GM21717 (cell line): ENCODE results near the gene AGO1.
"Not testable (repeated sequence)": the region's sequence is repeated elsewhere in the genome, so short reads cannot be mapped to it uniquely, and the experiment has no call there.

Source experiments
- ATAC-seq: cut with Tn5 transposase; IDR thresholded peaks from one replicate; pipeline ENCODE4 v1.9.1; 2021; ENCODE audit warnings: mild to moderate bottlenecking, moderate library complexity; ENCODE audit not compliant: unreplicated experiment

Gene AGO1

DNA sequence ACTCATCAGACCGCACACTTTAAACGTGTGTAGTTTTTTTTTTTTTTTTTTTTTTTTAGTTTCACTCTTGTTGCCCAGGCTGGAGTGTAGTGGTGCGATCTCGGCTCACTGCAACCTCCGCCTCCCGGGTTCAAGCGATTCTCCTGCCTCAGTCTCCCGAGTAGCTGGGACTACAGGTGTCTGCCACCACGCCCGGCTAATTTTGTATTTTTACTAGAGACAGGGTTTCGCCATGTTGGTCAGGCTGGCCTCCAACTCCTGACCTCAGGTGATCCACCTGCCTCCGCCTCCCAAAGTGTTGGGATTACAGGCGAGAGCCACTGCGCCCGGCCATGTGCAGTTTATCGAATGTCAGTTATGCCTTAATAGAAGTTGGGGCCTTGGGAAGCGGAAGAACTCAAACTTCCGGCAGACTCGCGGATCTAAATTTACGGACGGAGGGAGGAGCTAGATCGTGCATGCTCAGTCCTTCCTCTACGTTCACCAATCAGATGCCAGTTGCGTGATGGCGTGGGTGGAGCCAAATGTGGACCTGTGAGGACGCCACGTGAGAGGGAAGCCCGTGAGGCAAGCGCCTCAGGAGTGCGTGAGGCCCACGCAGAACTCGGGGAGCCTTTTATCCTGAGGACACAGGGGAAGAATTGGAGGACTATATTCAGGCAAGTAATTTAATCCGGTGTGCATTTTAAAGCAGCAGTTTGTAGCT, 13.6 kb upstream of the AGO1 start:
- ATAC-seq, result not testable (repeated sequence)

GRCh38 chr1:35870651-35871309, 12.2 kb upstream of the AGO1 start:
- ATAC-seq, result no peak

GRCh38 chr1:35873243-35873750, 9.7 kb upstream of the AGO1 start:
- no peak for ATAC-seq

DNA sequence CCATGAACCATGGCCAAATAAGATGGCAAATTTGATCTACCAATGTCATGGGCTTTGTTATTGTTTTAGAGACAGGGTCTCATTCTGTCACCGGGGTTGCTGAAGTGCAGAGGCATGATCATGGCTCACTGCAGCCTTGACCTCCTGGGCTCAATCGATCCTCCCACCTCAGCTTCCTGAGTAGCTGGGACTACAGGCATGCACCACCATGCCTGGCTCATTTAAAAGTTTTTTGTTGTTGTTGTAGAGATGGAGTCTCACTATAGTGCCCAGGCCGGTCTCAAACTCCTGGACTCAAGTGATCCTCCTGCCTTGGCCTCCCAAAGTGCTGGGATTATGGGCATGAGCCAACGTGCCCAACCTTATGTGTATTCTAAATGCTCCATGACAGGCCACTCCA, 8.9 kb upstream of the AGO1 start:
- not testable (repeated sequence) for ATAC-seq

DNA sequence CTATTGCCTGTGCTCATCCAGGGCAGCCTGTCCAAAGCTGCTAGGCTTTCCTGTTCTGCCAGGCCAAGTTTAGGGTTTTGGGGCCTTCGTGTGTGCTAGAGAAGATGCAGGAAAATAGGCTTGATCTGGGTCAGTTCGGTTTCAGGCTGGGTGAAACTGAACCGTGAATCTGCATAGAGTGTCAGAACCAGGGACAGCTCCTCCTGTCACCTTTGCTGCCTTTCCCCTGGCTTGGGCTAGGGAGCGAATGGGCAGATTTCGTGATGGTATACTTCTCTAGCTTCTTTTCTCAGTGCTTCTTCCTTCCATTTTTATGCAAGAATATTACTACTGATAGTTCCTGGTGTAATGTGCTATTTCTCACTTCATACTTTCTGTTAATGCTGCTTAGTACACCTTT, 6.0 kb upstream of the AGO1 start:
- ATAC-seq, result no peak

DNA sequence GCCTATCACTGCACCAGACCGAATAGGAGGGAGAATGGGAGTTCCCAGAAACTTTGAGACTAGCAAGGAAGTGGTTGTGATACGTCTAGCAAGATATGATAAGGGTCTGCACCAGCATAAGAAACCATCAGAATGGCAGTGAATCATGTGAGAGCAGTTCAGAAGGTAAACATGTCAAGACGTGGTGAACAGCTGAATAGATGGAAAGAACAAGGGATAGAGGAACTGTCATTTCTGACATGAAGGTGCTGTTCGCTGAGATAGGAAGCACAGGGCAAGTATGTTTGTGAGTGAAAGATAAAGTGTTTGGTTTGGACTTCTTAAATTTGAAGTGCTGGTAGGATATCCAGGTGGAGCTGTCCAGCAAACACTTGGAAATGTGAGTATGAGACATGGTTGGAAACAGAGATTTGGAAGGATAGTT, 1.1 kb upstream of the AGO1 start:
- no peak for ATAC-seq

GRCh38 chr1:35882586-35882944, 444 bp upstream of the AGO1 start:
- ATAC-seq, result no peak

DNA sequence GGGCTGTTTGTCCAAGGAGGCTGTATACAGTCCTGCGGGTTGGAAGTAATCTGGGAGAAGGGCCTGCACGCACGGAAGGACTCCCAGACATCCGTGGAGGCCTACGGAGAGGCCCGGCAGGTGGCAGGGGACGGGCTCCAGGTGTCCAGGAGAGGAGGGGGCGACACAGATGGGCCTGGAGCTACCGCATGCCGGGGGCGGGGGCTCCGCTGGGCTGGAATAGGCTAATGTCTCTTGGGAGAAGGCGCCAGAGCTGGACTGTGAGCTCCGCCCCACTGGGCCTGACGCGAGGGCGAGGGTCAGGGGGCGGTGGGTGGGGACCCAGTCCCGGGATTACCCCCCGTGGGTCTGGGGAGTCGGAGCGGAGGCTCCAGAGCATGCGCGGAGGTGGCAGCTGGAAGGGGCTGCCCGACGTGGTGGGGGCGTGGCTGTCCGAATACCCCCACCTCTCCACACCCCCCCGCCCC, 659 bp downstream of the AGO1 start:
- peak; percentile 11 for ATAC-seq

DNA sequence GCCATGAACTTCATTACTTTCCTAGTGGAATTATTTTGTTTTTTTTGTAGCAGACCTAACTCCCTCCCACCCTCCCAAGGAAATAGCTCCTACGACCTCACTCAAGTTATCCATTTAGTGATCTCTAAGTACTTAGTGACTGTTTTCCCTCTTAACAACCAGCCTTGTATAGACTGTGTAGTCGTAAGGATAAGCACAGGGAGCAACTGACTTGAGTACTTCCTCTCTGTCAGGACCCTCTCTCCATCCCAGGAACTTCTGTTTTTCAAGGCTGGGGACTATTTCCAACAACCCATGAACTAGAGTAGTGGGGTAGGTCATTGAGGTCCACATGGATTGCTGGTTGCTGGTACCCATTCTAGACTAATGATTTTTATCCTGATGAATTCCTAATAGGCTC, 1.9 kb downstream of the AGO1 start:
- no peak for ATAC-seq

- no peak for ATAC-seq
Observed at GRCh38 chr1:35885961-35886558, 3.1 kb downstream of the AGO1 start.

- ATAC-seq, result no peak
Observed at GRCh38 chr1:35886577-35887431, 3.8 kb downstream of the AGO1 start.

GRCh38 chr1:35887508-35887907, 4.5 kb downstream of the AGO1 start:
- no peak for ATAC-seq

DNA sequence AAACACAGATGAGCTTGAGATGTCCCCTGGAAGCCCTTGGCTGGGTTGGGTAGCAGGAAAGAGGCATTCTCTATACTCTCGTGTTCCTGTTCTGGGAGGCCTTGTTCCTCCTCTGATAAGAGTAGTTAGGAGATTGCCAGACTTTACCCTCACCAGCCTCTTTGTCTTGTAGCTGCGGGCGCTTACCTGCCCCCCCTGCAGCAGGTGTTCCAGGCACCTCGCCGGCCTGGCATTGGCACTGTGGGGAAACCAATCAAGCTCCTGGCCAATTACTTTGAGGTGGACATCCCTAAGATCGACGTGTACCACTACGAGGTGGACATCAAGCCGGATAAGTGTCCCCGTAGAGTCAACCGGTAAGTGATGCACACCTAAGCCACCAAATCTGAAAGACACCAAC, 5.2 kb downstream of the AGO1 start:
- ATAC-seq, result no peak

GRCh38 chr1:35888981-35889380, 6.0 kb downstream of the AGO1 start:
- not testable (repeated sequence) for ATAC-seq

GRCh38 chr1:35893051-35893879, 10.3 kb downstream of the AGO1 start:
- no peak for ATAC-seq

- ATAC-seq, result peak; percentile 59
Observed at GRCh38 chr1:35894183-35894582, 11.2 kb downstream of the AGO1 start.

DNA sequence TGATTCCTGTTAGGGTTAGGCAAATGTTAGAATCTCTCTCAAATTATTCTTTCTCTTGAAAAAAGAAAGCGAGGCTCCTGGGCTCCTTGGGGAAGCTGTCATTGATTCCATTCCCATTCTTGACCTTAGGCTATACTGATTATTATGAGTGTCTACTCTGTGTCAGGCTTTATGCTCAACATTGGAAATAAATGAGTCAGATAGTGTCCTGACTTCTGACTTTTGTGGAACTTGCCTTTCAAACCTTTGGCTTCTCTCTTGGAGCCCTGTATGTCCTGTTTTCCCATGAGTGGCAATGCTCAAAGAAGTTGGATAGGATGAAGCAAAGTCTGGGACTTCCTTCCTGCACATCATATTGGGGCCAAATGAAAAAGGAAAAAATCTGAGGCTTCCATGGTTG, 11.6 kb downstream of the AGO1 start:
- ATAC-seq, result no peak

DNA sequence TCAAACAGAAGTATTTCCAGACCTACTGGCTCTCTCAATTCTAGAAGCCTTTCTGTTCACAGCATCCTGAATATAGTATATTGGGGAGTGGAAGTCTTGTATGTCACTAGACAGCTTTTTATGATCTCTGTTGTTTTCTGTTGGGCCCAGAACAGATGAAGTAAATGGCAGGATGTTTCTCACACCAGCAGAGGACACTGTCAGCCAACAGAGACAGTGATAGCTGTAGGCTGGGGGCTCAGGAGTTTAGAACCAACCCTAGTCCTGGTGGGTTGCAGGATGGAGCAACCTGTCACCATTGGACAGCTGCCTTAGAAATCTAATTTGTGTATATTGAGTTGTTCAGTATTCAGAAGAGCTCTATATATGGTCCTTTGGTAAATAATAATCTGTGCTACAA, 16.9 kb downstream of the AGO1 start:
- ATAC-seq, result no peak

DNA sequence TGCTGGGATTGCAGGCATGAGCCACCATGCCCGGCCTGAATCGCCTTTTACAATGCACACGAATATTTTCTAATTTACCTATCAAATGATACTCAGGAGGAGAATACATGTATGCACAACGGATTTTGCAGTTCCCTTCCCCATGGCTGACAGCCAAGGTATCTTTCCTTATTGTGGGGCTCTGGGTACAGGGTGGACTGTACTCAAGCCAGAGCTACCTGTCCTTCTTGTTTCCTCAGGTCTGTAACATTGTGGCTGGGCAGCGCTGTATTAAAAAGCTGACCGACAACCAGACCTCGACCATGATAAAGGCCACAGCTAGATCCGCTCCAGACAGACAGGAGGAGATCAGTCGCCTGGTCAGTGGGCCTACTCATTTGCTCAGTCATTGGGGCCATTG, 18.2 kb downstream of the AGO1 start:
- no peak for ATAC-seq

DNA sequence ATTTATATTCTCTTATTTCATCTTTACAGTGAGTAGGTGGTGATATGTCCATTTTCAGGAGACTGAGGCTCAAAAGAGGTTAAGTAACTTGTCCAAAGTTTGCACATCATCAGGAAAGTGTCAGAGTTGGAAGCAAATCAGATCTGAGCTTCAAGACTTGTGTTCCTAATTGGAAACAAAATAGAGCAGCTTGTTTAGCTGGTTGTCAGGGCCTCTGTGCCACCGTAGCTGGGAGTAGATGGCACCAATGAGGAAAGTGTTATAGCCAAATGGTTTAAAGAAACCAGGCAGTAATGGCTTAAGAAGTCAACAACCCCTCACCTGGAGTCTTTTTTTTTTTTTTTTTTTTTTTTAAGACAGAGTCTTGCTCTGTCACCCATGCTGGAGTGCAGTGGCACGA, 19.7 kb downstream of the AGO1 start:
- ATAC-seq, result no peak
